ENCODE results near the gene MAN2A1. TPM values are rescaled to one million over a fixed set of nuclear protein-coding genes. Genes with fewer than 3 reads are reported as not detected.

MAN2A1 gene
- total RNA-seq, 1 experiment from 2014 or later, result 51.0 TPM

DNA sequence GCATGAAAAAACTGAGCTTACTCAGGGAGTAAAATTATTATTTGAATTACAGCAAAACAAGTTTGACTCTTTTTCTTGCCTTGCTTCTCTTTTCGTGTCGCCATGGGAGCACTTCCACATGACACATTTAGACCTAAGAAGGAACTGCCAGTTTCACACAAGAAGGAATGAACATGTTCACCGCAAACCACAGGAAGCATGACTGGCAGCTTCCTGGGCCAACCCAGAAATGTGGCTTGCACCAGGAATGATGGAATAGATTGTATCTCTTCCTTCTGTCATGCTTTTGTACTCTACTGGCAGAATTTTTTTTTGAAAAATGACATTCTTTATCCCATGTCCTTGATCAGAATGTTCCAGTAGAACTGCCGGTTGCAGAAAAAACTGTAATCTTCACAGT is 32.9 kb upstream of the MAN2A1 start:
- ChIA-PET POLR2A (no interaction called here), CTCF (no interaction called here)
- ATAC-seq (no peak), DNase-seq (ENCODE audit: low read depth, low spot score) (no peak)
- TF ChIP-seq SIN3A (IDR thresholded peaks at IDR 0.05; ENCODE audit: borderline replicate concordance, insufficient read depth, low read depth, low read length) (no peak), TCF7L2 (IDR thresholded peaks at IDR 0.05; ENCODE audit: low read depth, low read length) (no peak), POLR2AphosphoS5 (IDR thresholded peaks at IDR 0.05; ENCODE audit: low read depth, low read length) (no peak), CTCF (IDR thresholded peaks at IDR 0.05) (no peak)
- TF ChIP-seq, protein P1, sequence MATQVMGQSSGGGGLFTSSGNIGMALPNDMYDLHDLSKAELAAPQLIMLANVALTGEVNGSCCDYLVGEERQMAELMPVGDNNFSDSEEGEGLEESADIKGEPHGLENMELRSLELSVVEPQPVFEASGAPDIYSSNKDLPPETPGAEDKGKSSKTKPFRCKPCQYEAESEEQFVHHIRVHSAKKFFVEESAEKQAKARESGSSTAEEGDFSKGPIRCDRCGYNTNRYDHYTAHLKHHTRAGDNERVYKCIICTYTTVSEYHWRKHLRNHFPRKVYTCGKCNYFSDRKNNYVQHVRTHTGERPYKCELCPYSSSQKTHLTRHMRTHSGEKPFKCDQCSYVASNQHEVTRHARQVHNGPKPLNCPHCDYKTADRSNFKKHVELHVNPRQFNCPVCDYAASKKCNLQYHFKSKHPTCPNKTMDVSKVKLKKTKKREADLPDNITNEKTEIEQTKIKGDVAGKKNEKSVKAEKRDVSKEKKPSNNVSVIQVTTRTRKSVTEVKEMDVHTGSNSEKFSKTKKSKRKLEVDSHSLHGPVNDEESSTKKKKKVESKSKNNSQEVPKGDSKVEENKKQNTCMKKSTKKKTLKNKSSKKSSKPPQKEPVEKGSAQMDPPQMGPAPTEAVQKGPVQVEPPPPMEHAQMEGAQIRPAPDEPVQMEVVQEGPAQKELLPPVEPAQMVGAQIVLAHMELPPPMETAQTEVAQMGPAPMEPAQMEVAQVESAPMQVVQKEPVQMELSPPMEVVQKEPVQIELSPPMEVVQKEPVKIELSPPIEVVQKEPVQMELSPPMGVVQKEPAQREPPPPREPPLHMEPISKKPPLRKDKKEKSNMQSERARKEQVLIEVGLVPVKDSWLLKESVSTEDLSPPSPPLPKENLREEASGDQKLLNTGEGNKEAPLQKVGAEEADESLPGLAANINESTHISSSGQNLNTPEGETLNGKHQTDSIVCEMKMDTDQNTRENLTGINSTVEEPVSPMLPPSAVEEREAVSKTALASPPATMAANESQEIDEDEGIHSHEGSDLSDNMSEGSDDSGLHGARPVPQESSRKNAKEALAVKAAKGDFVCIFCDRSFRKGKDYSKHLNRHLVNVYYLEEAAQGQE (IDR thresholded peaks at IDR 0.05; ENCODE audit: insufficient read depth in 1 of 2, low read depth in 2 of 2, low read length in 1 of 2), result no peak
- Histone ChIP-seq H3K4me3 (ENCODE audit: low read depth in 2 of 2, low read length in 2 of 2) (no peak overlapping the region), H3K4me1 (ENCODE audit: control insufficient read depth, insufficient read depth, low read length) (no peaks in the 10 kb centered on the region), H3K27me3 (ENCODE audit: control insufficient read depth, insufficient read depth, low read length) (no peaks in the 10 kb centered on the region; the same call in 1 of the 2 replicates), H3K27ac (ENCODE audit: low read length) (no peak overlapping the region), H3K36me3 (ENCODE audit: control insufficient read depth, insufficient read depth, low read length) (no peaks in the 10 kb centered on the region), H3K9me3 (ENCODE audit: control insufficient read depth, insufficient read depth, low read depth, low read length) (no peaks in the 10 kb centered on the region)
- in situ Hi-C loops (cut with HindIII; ENCODE audit: low pct_unique_long_range_greater_than_20kb, low sequenced_read_pairs) (no loop called here), intact Hi-C loops (cut with micrococcal nuclease; ENCODE audit: unreplicated experiment) (no loop called here)
- BruUV-seq (replicated peaks), result no TSS peak

- Histone ChIP-seq H3K9me3 (ENCODE audit: control insufficient read depth, insufficient read depth, low read depth, low read length) (no peaks in the 10 kb centered on the region), H3K36me3 (ENCODE audit: control insufficient read depth, insufficient read depth, low read length) (no peaks in the 10 kb centered on the region), H3K4me1 (ENCODE audit: control insufficient read depth, insufficient read depth, low read length) (no peaks in the 10 kb centered on the region), H3K27me3 (ENCODE audit: control insufficient read depth, insufficient read depth, low read length) (peaks cover 2% of the 10 kb centered on the region; the same call in 1 of the 2 replicates), H3K4me3 (ENCODE audit: low read depth in 2 of 2, low read length in 2 of 2) (no peak overlapping the region), H3K27ac (ENCODE audit: low read length) (no peak overlapping the region)
- no peak for ATAC-seq
- no peak for DNase-seq (ENCODE audit: low read depth, low spot score)
- POLR2A ChIA-PET, result no interaction called here
- intact Hi-C loops (cut with micrococcal nuclease; ENCODE audit: unreplicated experiment) (no loop called here), in situ Hi-C loops (cut with HindIII; ENCODE audit: low pct_unique_long_range_greater_than_20kb, low sequenced_read_pairs) (no loop called here)
- CTCF ChIA-PET, result no interaction called here
- no TSS peak for BruUV-seq (replicated peaks)
- TF ChIP-seq POLR2AphosphoS5 (IDR thresholded peaks at IDR 0.05; ENCODE audit: low read depth, low read length) (no peak), SIN3A (IDR thresholded peaks at IDR 0.05; ENCODE audit: borderline replicate concordance, insufficient read depth, low read depth, low read length) (no peak), CTCF (IDR thresholded peaks at IDR 0.05) (no peak), TCF7L2 (IDR thresholded peaks at IDR 0.05; ENCODE audit: low read depth, low read length) (no peak)
- TF ChIP-seq, protein P1 (IDR thresholded peaks at IDR 0.05; ENCODE audit: insufficient read depth in 1 of 2, low read depth in 2 of 2, low read length in 1 of 2), result no peak
Observed at GRCh38 chr5:109659901-109660300, 29.8 kb upstream of the MAN2A1 start.

Measured in Panc1 (cell line).